ENCODE measurements around the gene PCDH1. TPM values are rescaled to one million over a fixed set of nuclear protein-coding genes. Genes with fewer than 3 reads are reported as not detected.

Gene PCDH1
- total RNA-seq, 1 experiment from 2014 or later, result 127 TPM

DNA sequence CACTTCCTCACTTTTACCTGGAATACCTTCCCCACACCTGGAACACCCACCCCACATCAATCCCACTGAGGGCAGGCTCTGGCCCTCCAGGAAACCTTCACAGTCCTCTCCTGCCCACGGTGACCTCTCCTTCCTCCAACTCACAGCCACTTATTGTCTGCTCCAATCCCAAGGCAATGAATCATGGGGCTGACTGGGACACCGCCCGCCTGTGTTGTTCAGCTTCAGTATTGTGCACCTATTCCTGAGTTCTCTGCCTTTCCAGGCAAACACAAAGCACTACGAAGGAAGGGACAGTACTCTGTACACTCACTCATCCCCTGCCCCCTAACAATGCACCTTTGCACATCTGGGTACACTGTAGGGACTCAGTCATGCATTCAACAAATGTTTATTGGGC is 7.3 kb downstream of the PCDH1 start:
- no peak overlapping the region for H2BK20ac ChIP-seq (ENCODE audit: low read depth, low read length, poor library complexity, severe bottlenecking)
- H3K9ac ChIP-seq (ENCODE audit: extremely low read depth, insufficient read length, low read length), result no peak overlapping the region
- no peak overlapping the region; the same call in 1 of the 2 replicates for H3K14ac ChIP-seq (ENCODE audit: insufficient read depth, low read length)
- H2BK120ac ChIP-seq (ENCODE audit: low read depth, low read length, poor library complexity, severe bottlenecking), result no peak overlapping the region
- DNase-seq, result no peak
- H3K4me2 ChIP-seq (ENCODE audit: insufficient read depth, insufficient read length, low read length), result no peak overlapping the region
- H3K4ac ChIP-seq (ENCODE audit: low read depth, low read length), result no peak overlapping the region
- peaks cover 43% of the 10 kb centered on the region; the same call in 1 of the 2 replicates for H3K79me2 ChIP-seq (ENCODE audit: insufficient read depth, low read length)
- H3K56ac ChIP-seq (ENCODE audit: insufficient read length, low read depth, low read length), result no peak overlapping the region
- Mint-ChIP-seq H3K4me3 (peak overlapping the region in 1 of 2 experiments; percentile 51; a peak in 2 of 5 replicates), H3K9me3 (no peaks in the 10 kb centered on the region; a peak in 2 of 5 replicates), H3K27me3 (ENCODE audit: low read depth) (no peaks in the 10 kb centered on the region), H3K36me3 (ENCODE audit: insufficient read depth in 1 of 3, low read depth in 3 of 3) (peaks cover 43 to 44% (median 43%) of the 10 kb centered on the region in 3 experiments; a peak in 6 of 7 replicates), H3K4me1 (peaks cover 60 to 63% of the 10 kb centered on the region in 2 experiments), H3K27ac (peak overlapping the region; percentile 52 to 94 (median 58); a peak in 6 of 7 replicates)
- H2BK5ac ChIP-seq (ENCODE audit: insufficient read length, low read length), result no peak overlapping the region
- H3K23me2 ChIP-seq (ENCODE audit: insufficient read length, low read depth, low read length, poor library complexity, severe bottlenecking), result peaks cover 6% of the 10 kb centered on the region
- no peak overlapping the region for H2AFZ ChIP-seq (ENCODE audit: low read length)
- H3K23ac ChIP-seq (ENCODE audit: insufficient read length, low read depth, low read length), result no peak overlapping the region
- H4K8ac ChIP-seq (replicated peaks; ENCODE audit: insufficient read length, low read depth, low read length), result no peak overlapping the region
- no peak overlapping the region for H2BK12ac ChIP-seq (ENCODE audit: insufficient read length, low read depth, low read length)
- no peak overlapping the region for H2BK15ac ChIP-seq (ENCODE audit: low read depth, low read length)
- peaks cover 20% of the 10 kb centered on the region for H3K4me1 ChIP-seq (ENCODE audit: insufficient read depth, low read length)
- no CpG with 5 or more reads among the region's 4 CpGs for WGBS (ENCODE audit: extremely low coverage, insufficient read length, low lambda C conversion rate)
- H4K5ac ChIP-seq (ENCODE audit: insufficient read length, low read depth, low read length), result no peak overlapping the region
- no peak overlapping the region for H3K27ac ChIP-seq (ENCODE audit: insufficient read length, low read depth, low read length)
- no peak overlapping the region for H3T11ph ChIP-seq (ENCODE audit: low read length)
- H4K91ac ChIP-seq (ENCODE audit: insufficient read length, low read depth, low read length), result no peak overlapping the region
- H2AK5ac ChIP-seq (ENCODE audit: insufficient read length, low read length), result no peak overlapping the region
- H3K18ac ChIP-seq (ENCODE audit: insufficient read length, low read depth, low read length), result no peak overlapping the region
- TF ChIP-seq, protein P1, sequence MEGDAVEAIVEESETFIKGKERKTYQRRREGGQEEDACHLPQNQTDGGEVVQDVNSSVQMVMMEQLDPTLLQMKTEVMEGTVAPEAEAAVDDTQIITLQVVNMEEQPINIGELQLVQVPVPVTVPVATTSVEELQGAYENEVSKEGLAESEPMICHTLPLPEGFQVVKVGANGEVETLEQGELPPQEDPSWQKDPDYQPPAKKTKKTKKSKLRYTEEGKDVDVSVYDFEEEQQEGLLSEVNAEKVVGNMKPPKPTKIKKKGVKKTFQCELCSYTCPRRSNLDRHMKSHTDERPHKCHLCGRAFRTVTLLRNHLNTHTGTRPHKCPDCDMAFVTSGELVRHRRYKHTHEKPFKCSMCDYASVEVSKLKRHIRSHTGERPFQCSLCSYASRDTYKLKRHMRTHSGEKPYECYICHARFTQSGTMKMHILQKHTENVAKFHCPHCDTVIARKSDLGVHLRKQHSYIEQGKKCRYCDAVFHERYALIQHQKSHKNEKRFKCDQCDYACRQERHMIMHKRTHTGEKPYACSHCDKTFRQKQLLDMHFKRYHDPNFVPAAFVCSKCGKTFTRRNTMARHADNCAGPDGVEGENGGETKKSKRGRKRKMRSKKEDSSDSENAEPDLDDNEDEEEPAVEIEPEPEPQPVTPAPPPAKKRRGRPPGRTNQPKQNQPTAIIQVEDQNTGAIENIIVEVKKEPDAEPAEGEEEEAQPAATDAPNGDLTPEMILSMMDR (conservative IDR thresholded peaks at IDR 0.05), result no peak
- H3K9me3 ChIP-seq (ENCODE audit: control insufficient read depth, low read depth, low read length), result no peaks in the 10 kb centered on the region
- H3K79me1 ChIP-seq (ENCODE audit: insufficient read depth, low read depth, low read length, poor library complexity, severe bottlenecking), result peaks cover 11% of the 10 kb centered on the region
- peaks cover 2% of the 10 kb centered on the region for H4K20me1 ChIP-seq (ENCODE audit: control insufficient read depth, insufficient read depth, insufficient read length)
- H3K27me3 ChIP-seq (ENCODE audit: insufficient read depth, low read length), result no peaks in the 10 kb centered on the region

Data from H9 (cell line).